Renal pelvis (tissue), 4 donors: ENCODE data around the gene TANGO6. TPM values are rescaled to one million over a fixed set of nuclear protein-coding genes. Genes with fewer than 3 reads are reported as not detected.
"Not testable (repeated sequence)": the region's sequence is repeated elsewhere in the genome, so short reads cannot be mapped to it uniquely, and the experiment has no call there.

Experiments used
- DNase-seq: peaks from one replicate; pipeline ENCODE4 v3.0.0-alpha.2; 2013
- polyA plus RNA-seq, 3 donors: library from polyadenylated mRNA; unstranded; fragments of 120-200 nt; gene quantifications; one replicate each; pipeline ENCODE4 v1.2.1, GENCODE V29; 2013; ENCODE audit not compliant: insufficient read length in 3 of 3

The TANGO6 gene
- polyA plus RNA-seq, 3 donors: 5.3 to 6.0 (median 5.5) TPM

DNA sequence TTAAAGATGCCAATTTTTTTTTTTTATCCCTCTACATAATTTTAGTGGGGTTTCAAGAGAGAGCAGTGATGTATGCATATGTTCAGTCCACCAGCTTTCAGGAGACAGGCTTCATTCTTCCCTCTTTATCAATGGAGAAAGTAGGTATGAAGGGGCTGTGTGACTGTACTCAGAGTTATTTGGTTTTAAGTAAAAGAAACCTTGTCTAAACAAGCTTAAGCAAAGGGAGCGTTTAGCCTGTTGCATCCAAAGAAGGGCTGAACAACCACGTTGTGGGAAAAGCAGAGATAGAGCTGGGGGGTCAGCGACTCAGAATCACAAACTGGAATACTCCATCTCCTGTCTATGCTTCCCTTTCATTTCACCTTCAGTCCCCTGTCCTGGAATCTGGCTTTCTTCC is 211.7 kb downstream of the TANGO6 start:
- no peak for DNase-seq

- no peak for DNase-seq
These were observed 212.6 kb downstream of the TANGO6 start for GRCh38 chr16:69055980-69056379.

GRCh38 chr16:69056421-69056820 is 213.1 kb downstream of the TANGO6 start:
- no peak for DNase-seq

DNA sequence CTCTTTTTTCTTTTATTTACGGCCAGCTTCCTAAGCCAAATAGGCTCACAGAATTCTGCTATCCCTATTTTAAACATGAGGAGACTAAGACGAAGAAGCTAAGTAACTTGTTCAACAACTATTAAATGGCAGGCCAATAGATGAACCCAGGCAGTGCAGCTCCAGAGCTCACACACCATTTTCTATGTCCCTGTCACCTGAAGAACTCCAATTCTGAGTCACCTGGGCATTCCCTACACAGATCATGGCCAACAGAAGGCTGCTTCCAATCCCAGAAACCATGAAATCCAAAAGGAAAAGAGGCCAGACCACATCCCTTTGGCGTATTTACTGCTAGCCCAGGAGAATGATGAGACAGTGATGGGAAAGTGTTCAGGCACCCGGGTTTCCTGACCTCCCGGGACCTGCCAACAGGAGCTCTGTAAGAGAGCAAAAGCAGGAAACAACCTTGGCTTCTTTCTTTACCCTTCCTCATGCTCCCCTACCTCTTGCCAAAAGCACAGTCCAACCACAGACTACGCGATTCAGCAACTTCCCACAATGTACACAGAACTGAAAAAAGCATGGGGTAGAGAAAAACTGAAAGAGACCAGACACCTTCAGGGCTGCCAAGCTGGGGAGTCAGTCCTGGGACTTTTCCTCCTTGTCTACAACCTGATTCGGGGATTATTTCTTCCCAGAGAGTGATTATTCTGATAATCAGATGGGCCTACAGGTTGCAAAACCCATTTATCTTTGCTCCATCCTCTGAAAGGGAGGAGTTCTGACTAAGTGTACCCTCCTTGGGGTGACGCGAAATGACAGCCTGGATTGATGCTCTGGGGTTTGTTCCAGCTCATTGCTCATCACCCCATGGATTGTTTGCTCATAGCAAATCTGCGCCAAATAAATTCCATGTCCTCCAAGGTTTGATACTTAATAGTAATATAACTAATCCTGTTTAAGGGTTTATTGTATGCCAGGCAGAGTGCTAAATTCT is 214.4 kb downstream of the TANGO6 start:
- DNase-seq: no peak

DNA sequence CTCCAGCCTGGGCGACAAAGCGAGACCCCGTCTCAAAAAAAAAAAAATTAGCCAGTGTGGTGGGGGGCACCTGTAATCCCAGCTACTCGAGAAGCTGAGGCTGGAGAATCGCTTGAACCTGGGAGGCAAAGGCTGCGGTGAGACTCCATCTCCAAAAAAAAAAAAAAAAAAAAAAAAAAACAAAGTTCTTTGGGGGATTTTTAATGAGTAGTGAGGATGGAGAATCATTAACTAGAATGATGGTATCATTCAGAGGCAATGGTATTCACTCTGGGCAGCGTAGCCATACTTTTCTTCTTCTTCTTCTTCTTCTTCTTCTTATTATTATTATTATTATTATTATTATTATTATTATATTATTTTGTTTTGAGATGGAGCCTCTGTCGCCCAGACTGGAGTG is 220.2 kb downstream of the TANGO6 start:
- DNase-seq: not testable (repeated sequence)

- DNase-seq: no peak
These were observed 220.9 kb downstream of the TANGO6 start for GRCh38 chr16:69064124-69064763.

GRCh38 chr16:69064764-69065313 is 221.5 kb downstream of the TANGO6 start:
- DNase-seq: no peak

GRCh38 chr16:69069504-69069903 is 226.2 kb downstream of the TANGO6 start:
- DNase-seq: no peak

- DNase-seq: no peak
These were observed 227.7 kb downstream of the TANGO6 start for GRCh38 chr16:69071036-69071435.

- DNase-seq: no peak
These were observed 229.3 kb downstream of the TANGO6 start for GRCh38 chr16:69072640-69072974.

GRCh38 chr16:69073181-69073702 is 229.9 kb downstream of the TANGO6 start:
- no peak for DNase-seq

DNA sequence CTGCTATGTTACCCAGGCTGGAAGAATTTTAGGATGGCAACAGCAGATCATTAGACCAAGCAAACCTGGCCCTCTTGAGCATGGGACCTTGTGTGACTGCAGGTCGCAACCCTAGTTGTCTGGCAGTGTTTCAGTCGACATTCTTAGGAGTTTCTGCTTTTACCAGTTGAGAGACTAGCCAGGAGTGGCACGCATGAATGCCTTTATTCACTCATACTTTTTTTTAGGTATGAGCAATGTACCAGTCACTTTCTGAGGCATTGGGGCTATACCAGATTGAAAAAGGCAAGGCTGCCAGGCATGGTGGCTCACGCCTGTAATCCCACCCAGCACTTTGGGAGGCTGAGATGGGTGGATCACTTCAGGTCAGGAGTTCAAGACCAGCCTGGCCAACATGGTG is 233.9 kb downstream of the TANGO6 start:
- no peak for DNase-seq

DNA sequence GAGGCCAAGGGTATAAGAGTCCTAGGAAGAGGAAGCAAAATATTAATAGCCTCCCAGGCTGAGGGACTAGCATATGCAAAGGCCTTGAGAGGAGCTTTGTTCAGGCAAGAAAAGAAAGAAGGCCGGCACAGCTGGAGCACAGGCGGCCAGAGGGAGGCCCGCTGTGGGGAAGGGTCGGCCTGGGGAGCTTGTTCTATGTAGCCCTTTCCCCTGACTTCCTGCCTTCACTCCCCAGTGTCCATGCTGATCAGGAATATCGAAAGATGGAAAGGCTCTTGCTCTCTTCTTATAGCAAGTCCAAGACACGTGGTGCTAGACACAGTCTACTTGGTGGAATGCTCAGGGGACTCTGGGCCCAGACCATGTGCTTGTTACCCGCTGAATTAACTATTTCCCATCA is 234.7 kb downstream of the TANGO6 start:
- DNase-seq: no peak

DNA sequence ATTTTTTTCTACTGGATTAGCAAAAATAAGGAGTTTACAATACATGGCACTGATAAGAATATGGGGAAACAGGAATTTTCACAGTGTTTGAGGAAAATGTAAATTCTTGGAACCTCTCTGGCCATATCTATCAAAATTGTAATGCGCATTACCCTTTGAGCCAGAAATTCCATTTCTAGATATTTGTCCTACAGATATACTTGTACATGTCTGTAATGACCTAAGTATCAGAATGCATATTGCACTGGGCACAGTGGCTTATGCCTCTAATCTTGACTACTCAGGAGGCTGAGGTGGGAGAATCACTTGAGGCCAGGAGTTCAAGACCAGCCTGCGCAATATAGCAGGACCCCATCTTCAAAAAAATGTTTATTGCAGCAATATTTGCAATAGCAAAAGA is 236.4 kb downstream of the TANGO6 start:
- no peak for DNase-seq

GRCh38 chr16:69083306-69083941 is 240.1 kb downstream of the TANGO6 start:
- DNase-seq: no peak

DNA sequence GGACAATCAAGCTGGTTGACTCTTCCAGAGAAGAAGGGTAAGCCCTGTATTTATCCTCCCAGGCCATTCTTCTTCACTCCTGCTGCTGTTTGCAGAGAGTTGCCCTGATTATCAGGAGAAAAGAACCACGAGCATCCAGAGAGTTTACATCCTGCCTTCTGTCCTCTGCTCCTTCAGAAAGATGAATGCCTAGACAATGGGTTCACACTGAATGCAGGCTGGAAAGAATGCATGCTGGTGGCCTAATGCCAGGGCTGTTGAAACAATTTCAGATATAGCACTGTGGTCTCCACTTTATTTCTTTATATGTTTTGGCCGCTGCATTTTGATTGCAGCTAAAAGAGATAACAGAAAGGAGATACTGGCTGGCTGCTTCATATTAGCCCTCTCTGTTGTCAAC is 241.0 kb downstream of the TANGO6 start:
- DNase-seq: no peak

DNA sequence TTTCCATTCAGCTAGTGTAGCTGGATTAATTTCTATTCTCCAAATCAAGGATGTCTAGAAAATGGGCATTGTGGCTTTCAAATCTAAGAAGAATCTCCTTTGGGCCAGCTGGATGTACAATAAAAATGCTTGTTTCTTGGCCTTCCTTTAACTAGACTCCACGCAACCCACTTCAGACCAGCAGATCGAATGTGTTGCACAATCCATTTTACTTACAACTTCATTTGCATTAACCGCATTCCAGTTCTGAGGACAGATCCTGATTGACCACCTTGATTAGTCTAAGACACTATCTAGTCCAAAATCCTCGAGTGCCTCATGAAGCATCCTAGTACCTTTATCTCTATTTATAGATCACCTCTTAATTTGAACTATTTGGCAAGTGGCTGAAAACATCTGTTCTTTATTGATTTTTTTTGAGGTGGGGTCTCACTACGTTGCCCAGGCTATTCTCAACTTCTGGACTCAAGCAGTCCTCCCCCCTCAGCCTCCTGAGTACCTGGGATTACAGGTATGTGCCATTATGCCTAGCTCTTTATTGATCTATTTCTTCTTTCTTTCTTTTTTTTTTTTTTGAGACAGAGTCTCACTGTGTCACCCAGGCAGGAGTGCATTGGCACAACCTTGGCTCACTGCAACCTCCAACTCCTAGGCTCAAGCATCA is 241.8 kb downstream of the TANGO6 start:
- DNase-seq: no peak

- DNase-seq: no peak
These were observed 243.8 kb downstream of the TANGO6 start for GRCh38 chr16:69087161-69087581.

DNA sequence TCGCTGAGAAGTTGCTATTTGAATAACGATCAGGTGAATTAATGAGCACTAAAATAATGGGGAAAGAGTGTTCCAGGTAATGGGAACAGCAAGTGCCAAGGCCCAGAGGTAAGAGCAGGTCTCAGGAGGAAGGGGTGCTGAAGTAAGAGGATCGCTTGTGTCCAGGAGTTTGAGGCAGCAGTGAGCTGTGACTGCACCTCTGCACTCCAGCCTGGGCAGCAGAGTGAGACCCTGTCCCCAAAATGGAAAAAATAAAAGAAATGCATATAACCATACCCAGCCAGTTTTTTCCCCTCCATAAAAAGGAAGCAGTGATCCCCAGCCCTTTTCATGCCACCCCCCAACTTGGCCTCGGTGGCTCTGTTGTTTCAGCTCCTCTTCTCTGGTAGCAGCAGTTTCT is 245.4 kb downstream of the TANGO6 start:
- no peak for DNase-seq

DNA sequence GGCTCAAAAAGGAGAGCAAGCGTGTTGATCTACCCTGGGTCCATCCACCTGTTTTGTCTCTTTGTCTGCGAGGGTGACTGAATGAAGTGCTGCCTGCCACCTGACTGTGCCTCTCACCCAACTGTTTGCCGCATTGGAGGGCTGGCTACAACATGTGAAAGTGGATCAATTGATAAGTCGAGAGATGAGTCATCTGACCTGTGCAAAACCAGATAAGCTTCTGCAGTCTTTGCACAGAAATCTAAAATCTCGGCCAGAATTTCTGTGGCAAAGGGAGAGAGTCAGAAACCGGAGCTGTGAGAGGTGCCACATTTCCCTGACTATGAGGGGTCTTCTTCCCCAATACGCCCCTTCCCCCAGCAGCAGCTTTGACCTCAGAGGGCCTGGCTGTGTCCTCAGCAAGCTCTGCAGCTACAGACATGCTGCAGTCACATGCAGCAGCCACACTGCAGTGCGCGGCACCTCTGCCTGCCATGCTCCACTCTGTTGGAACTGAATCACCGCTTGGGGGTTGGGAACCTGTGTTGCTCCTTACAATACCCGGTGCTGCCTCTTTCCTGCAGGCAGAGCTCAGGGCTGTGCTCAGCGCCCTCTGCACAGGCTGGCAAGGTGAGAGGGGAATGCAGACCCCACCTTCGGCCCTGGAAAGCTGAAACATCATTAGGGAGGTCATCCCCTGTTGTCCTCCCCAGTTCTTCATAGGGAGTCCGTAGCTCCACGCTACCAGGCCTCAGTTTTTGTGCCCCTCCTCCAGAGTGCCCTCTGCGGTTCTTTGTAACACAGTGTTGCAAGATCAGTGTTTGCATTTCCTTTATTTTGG is 246.0 kb downstream of the TANGO6 start:
- DNase-seq: no peak

DNA sequence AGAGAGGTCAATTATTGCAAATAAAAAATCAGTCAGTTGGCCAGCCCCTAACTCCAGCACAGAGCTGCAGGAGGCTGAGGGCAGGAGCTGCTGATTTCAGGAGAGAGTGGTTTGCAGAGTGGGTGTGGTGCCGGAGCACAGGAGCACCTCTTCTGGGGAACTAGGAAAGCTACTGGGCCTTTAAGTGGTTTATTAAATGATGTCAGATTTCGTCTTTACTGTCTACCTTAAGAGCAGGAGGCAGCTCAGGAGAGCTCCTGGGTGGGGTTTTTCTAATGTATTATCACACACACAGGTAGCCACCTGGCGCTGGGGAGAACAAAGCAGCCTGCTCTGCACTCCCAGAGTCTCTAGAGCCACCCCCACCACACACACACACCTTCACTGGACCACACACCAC is 250.6 kb downstream of the TANGO6 start:
- DNase-seq: no peak
